ENCODE results near the gene LRRC46. TPM values are rescaled to one million over a fixed set of nuclear protein-coding genes. Genes with fewer than 3 reads are reported as not detected.

The LRRC46 gene
- total and polyA plus RNA-seq, 10 of the 15 experiments (the other 5 are each of a cell fraction or from before 2014, with no cell fraction given) = 0.15 to 1.8 (median 0.38) TPM; not detected in 1

DNA sequence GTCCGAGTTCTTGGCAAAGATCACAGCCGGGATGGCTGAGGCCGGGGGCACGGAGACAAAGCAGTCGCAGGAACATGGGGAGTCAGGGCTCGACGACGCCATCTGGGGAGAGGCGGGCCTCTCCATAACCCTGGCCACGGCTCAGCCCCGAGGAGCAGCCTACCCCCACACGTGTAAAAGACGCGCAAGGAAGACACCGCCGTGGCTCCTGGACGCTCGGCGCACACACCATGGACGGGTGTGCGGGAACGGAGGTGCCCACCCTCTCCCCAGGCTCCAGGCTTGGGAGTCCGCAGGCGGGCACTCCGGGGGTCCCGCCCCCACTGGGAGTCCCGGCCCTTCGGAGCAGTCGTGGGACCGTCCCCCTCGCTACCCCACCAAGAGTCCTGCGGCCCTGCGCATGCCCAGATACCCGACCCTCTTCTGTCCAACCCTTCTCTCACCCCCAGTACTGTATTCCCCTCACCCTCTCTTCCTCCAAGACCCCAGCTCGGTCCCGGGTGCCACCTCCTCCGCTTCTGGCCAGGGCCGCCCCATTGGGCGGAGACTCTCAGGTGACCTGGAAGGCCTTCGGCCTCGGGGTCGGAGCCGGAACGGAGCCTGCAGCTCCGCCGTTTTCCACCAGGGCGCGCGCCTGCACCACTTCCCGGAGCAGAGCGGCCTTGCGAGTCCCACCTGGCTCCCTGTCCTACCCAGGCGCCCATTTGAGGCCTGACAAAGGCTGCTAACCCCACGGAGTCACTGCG, 9.4 kb downstream of the LRRC46 start, which contains the start of gene SCRN2 (continued):
- TF ChIP-seq WRNIP1 (IDR thresholded peaks at IDR 0.05; ENCODE audit: borderline replicate concordance, low read depth, low read length) = no peak
- peak; percentile 94 for TF ChIP-seq NFYB (IDR thresholded peaks at IDR 0.05; ENCODE audit: insufficient read depth, low read depth, low read length)
- TF ChIP-seq RAD21 (IDR thresholded peaks at IDR 0.05; ENCODE audit: insufficient read depth, low read depth, low read length) = peak; percentile 85
- peak; percentile 55 for TF ChIP-seq RELA (IDR thresholded peaks at IDR 0.05; ENCODE audit: borderline replicate concordance, partially characterized antibody)
- TF ChIP-seq HCFC1 (IDR thresholded peaks at IDR 0.05; ENCODE audit: low read length) = no peak
- TF ChIP-seq CREB1 (IDR thresholded peaks at IDR 0.05; ENCODE audit: low read depth) = 0 out of 2 replicates have a peak, but pooled peaks have one; percentile 26
- TF ChIP-seq PML (IDR thresholded peaks at IDR 0.05; ENCODE audit: low read length) = no peak
- no peak for TF ChIP-seq MTA3 (IDR thresholded peaks at IDR 0.05; ENCODE audit: borderline replicate concordance, low read length)
- TF ChIP-seq RCOR1 (conservative IDR thresholded peaks at IDR 0.05; ENCODE audit: low read depth, low read length) = 0 out of 2 replicates have a peak, but pooled peaks have one; percentile 45
- no peak for TF ChIP-seq SMAD5 (IDR thresholded peaks at IDR 0.05; ENCODE audit: low read depth)
- no peak for TF ChIP-seq NFIC (IDR thresholded peaks at IDR 0.05; ENCODE audit: low read depth, low read length)
- TF ChIP-seq ASH2L (IDR thresholded peaks at IDR 0.05; ENCODE audit: borderline replicate concordance, low read depth) = no peak
- TF ChIP-seq TCF12 (IDR thresholded peaks at IDR 0.05; ENCODE audit: low read depth, low read length) = peak; percentile 86
- TF ChIP-seq, protein P1, sequence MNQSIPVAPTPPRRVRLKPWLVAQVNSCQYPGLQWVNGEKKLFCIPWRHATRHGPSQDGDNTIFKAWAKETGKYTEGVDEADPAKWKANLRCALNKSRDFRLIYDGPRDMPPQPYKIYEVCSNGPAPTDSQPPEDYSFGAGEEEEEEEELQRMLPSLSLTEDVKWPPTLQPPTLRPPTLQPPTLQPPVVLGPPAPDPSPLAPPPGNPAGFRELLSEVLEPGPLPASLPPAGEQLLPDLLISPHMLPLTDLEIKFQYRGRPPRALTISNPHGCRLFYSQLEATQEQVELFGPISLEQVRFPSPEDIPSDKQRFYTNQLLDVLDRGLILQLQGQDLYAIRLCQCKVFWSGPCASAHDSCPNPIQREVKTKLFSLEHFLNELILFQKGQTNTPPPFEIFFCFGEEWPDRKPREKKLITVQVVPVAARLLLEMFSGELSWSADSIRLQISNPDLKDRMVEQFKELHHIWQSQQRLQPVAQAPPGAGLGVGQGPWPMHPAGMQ (IDR thresholded peaks at IDR 0.05; ENCODE audit: borderline replicate concordance) = no peak
- TF ChIP-seq USF1 (IDR thresholded peaks at IDR 0.05; ENCODE audit: borderline replicate concordance, extremely low read length, insufficient read depth, low read depth, low read length) = peak; percentile 68
- peak; percentile 43; the same call in 1 of the 2 replicates for TF ChIP-seq TAF1 (IDR thresholded peaks at IDR 0.05; ENCODE audit: borderline replicate concordance, low read depth, low read length)
- no peak for TF ChIP-seq EZH2 (IDR thresholded peaks at IDR 0.05; ENCODE audit: borderline replicate concordance, control insufficient read depth, low read depth, low read length)
- no peak for TF ChIP-seq EP300 (IDR thresholded peaks at IDR 0.05; ENCODE audit: borderline replicate concordance in 1 of 2, control insufficient read depth in 1 of 2, low read depth in 2 of 2, low read length in 2 of 2)
- peak; percentile 93 to 98 (median 97) for TF ChIP-seq CTCF (IDR thresholded peaks at IDR 0.05 in 2 of 3, conservative IDR thresholded peaks at IDR 0.05 in 1 of 3; ENCODE audit: control insufficient read depth in 2 of 3, extremely low read depth in 1 of 3, insufficient read depth in 1 of 3, low read depth in 3 of 3, low read length in 3 of 3)
- no peak for TF ChIP-seq ZBTB11 (CRISPR knock-in tag; IDR thresholded peaks at IDR 0.05)
